GM19099 (cell line): ENCODE measurements around the gene GRID1.

Experiments used
- POLR2A ChIP-seq: IDR thresholded peaks from 3 replicates; pipeline ENCODE4 v1.6.1; 2011; ENCODE audit warnings: low read depth; ENCODE audit not compliant: insufficient read length; ENCODE audit errors: extremely low read depth

The GRID1 gene

DNA sequence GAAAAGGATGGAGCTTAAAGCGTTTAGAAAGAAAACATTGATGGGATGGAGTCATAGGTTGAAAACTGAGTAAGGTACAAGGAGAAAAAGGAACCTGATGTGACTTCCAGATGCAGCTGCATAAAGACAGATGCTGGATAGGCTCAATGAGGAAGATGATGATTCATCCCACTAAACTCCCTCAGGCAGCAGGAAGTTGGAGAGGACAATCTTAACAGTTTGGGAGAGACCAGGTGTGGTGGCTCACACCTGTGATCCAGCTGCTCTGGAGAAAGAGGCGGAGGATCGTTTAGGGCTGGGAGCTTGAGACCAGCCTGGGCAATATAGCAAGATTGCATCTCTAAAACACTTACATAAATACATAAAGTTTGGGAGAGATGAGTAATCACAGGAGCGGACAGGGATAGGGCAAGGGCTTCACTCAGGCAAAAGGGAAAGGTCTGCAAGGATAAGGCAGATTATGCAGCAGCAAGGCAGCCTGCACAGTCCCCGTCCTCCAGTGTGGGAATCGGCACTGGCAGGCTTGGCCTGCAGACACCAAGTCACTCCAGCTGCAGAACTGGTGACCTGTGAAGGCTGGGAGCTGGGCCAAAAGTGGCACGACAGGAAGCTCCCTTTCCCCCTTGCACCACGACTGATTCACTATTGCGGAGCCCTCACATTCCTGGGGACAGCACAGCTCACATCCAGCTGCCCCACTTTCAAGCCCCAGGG is 438.5 kb downstream of the GRID1 start:
- TF ChIP-seq POLR2A, result no peak

DNA sequence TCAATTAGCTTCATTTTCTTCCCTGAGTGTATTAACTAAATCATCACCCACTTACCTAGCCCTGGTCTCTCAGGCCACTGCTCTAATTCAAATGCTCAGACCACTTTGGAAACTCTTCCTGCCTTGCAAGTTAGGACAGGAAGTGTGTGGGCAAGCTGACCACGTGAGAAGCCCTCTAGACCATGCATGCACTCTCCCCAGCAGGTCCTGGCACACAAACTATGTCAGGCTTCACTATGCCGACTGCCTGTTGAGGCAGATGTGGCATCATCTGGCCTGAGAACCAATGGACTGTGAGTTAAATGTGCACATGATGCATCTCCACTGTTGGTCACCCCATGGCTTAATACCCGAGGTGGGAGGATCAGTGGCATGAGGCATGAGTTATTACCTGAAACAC is 439.6 kb downstream of the GRID1 start:
- no peak for TF ChIP-seq POLR2A

DNA sequence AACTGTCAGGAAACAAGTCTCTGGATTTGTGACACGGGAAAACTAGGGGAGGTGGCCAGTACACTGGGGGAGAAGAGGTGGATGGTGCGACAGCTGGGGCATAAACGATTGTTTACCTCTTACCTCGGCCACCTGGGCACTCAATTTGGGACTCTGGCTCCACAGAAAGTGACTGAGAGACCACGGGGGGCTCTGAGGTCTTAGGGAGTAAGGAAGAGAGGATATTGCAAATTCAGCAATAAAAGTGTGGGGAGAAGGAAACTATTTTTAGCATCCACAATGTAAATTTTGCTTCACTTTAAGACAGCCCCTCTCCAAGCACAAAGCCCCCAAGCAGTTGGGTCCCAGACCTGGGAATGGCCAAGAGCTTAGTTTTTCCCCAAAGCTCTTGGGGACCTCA is 440.5 kb downstream of the GRID1 start:
- no peak for TF ChIP-seq POLR2A

DNA sequence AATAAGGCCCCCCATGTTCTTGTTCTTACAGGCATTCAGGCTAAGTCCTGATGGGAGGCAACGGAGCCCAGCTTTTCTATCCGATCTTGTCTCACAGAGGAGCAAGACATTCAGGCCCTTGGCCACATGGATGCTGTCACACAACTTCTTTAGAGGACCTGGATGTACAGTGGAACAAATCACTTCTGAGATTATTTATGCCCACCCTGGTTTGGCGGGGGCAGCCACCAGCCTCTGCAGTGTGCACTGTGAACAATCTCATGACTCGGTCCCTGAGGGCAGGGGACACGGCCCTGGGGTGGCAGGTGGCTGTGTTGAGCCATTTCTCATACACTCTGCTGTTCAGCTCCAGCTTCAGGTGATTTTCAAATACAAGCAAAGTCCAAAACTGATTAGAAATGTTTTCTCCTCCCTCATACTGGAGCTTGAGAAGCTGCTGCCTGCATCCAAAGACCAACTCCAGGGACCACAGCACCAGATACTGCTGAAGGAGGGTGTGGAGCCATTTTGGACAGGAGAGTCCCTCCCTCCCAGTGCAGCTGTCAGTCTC is 441.3 kb downstream of the GRID1 start:
- TF ChIP-seq POLR2A, result no peak

DNA sequence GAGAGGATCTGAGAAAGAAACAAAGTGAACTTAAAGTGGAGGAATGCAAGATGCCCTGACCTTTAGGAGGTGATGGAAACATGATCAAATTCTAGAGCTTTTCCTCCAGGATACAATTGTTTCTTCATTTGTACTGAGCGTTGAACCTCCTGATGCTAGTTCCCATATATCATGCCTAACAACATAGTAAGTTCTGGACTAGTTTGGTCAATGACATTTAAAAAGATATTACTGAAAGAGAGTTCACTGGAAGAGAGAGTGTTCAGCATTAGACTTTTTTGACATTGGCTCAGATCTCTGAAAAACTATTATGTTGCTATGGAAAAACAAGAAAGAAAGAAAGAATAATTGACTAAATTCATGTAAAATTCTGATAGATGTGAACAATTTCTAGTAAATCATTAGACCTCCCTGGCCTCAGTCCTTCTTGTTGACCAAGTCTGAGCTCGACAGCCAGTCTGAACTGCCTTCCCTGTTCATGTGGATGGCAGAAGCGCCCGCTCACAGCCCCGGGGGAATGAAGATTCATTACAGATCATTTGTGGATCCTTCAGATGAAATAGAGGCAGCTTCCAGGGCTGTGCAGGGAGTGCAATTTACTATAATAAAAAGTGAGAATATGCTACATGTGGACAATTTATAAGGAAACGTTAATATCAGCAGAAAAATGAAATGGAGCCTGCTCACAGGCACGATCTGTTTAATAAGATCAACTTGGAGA is 442.1 kb downstream of the GRID1 start:
- TF ChIP-seq POLR2A, result no peak

DNA sequence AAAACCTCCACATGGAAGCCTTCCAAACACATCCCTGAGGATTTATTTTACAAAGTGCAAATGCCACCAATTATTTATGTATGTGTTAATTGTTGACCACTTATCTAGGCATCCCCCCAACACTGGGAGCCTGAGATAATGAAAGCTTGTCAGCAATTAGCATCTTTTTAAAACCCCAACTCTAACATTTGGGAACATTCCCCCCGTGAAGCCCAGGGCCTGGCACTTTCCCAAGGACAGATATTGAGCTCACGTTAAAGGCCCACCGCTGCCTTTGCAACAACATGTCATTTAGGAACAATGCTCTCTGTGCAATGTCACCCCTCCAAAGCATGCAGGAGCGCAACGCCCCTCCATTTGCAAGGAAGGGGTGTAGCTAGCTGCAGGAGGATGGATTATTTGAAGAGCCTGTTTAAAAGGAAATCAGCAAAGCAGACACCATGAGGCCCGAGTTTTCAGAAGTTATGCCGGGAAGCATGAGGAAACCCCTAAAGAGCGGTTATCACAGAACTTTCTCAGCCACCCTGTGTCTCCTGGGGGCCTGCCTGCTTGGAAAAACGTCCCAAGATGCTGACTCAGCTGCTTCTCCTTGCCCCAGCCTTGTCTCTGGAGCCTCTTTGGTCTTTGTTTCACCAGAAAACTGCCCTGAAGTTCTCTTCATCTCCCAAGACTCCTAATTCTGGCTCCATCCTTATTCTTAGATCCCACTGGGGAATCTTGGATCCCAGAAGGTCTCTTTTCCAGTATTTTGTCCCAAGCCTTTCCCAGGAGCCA is 444.1 kb downstream of the GRID1 start:
- no peak for TF ChIP-seq POLR2A

DNA sequence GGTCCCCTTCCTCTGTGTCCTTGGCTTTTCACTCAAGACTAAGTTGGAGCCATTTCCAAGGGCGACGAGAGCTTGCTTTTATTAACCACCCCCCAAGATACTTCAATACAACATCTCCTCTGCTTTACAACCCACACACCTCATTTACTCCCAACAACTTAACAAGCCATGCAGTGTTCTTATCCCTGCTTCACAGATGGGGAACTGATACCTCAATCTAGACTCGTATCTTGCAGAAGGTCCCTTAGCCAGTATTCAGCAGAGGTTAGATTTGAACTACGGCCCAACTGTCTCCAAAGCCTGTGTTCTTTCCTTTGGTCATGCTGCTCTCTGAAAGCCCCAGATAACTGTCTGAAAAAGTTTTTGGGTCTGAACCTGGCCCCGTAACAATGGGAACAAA is 444.8 kb downstream of the GRID1 start:
- TF ChIP-seq POLR2A, result no peak

DNA sequence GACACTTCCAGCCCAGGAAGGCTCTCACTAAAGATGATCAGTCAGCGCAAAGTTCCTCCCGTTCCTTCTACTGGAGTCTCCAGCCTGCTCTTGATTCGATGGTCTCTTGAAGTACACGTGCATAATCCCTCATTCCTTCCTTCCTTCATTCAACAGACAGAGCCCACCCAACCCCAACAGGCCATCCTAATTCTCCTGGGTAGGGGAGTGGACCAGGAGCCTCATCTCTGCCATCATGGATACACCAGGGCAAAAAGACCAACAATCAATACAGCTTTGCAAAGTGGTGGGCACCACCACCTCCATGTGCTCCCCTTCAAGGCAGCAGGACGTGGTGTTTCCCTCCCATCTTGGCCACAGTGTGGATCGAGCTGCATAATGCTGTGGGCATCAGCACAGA is 446.3 kb downstream of the GRID1 start:
- TF ChIP-seq POLR2A, result no peak

DNA sequence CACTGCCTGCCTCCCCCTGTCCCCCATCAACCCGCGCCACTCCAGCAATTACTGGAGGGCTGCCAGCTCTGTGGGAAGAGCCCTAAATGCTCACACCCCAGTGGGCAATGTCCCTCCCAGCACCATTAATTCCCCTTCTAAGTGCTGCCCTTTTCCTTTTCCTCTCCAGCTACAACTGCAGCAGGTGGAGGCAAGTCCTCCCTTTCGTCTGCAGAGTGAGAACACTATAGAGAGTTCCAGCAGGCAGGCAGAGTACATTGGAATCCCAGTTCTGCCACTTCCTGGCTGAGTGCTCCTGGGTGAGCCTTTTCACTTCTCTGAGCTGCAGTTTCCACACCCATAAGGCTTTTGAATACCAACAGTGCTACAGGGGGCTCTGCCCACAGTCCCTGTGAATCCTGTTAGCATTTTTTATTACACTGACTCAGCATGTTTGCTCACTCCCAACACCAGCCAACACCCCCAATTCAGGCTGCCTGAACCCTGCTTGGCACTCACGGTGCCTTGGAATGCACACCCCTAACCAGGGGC is 447.0 kb downstream of the GRID1 start:
- no peak for TF ChIP-seq POLR2A

DNA sequence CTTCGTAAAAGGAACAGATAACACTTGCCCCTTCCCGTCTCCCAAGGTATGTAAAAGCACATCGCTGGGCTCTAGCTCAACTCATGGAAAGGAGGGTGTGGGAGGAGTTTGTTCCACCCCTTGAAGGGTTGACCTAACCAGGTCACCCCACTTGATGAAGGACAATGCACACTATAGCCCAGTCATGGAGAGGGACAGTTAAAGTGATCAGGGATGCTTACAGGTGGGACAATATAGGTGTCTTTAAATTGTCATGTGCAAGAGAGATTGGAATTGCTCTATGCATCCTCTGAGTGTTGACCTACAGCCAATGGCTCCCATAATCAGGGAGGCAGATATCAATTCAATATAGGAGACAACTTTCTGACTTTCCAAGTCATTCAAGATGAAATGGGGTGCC is 448.2 kb downstream of the GRID1 start:
- TF ChIP-seq POLR2A, result no peak

DNA sequence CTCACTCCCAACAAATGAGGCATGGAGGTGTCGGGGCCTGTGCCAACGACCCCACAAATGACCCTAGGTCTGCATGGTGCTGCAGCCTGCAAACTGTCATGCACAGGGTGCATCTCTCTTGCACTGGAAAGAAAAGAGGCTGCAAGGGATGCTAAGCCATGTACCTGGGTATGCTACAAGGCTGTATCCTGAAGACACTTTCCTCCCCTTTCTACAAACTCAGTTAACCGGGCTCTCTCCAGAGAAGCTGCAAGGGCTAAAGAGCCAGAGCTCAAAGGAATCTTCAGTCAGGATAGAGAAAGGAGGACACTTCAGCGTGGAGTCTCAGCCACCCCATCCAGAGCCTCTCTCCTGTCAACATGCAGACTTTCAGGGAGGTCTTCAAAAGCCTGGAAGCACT is 449.0 kb downstream of the GRID1 start:
- no peak for TF ChIP-seq POLR2A

DNA sequence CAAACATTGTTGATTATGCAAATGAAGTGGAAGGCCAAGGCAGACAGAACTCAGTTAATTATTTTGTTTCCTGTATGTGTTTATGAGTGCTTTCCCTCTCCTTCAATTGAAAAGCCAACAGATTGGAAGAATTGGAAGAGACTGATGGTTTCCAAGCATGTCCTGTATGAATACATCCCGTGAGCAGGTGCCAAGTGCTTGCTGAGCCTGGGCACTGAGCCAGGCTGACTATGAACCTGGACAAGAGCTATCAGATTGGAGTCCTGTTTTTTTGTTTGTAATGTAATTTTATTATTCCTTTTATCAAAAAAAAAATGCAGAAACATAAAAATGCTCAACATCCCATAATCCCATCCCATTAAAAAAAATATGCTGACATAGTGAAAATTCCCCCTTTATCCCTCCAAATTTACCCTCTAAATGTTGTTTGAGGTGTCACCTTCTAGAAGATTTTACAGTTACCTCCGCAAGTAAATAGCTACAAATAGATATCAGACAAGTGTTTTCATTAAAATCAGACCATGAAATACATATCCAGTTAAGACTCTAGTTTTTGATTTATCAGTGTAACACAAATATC is 449.5 kb downstream of the GRID1 start:
- no peak for TF ChIP-seq POLR2A

DNA sequence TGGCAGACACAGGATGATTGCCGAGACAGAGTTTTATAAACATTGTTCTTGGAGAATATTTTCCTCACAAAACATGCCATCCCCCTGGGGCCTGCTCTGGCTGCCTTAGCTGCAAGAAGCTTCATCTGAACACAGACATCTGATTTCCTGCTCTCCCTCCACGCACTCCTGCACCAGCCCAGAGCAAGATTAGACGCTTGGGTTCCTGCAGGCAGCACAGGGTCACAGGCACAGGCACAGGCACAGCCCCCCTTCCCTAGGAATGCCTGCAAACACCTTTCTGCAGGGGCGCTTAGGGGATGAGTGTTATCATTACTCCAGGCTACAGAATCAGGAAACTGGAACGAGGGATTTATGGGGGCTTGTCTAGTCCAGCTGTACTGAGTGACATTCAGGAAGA is 450.3 kb downstream of the GRID1 start:
- no peak for TF ChIP-seq POLR2A

DNA sequence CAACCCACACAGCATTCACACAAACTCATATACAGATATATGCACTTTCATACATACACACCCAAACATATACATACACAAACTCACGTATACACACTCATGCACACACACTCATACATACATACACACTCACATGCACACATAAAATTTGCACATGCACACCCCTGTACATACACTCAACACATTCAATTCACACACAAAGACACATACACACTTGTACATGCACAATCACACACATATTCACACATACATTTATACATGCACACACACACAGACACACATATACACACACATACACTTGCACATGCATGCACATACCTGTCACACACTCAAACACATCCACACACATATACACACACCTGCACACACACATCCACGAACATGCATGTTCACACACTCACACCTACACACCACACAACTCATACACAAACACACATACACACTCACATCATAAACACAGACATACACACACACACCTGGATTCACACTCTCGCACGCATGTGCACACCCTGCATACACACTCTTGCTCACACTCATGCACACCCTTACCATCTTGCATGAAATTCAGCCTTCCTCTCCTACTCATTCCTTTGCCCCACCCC is 451.2 kb downstream of the GRID1 start:
- TF ChIP-seq POLR2A, result no peak
